HG03108 (cell line): ENCODE measurements around the gene ANKRD42.
A peak's percentile ranks its signal among the peaks of the same experiment; 100 is the strongest.

Source experiments
- ATAC-seq: cut with Tn5 transposase; IDR thresholded peaks from one replicate; pipeline ENCODE4 v1.9.1; 2021; ENCODE audit warnings: moderate library complexity; ENCODE audit not compliant: unreplicated experiment

The ANKRD42 gene

GRCh38 chr11:83193315-83194280 is at the start of gene ANKRD42:
Gene ANKRD42, plus strand, starts transcription at chr11:83193712. Its CDS starts 959 bp downstream, at chr11:83194671.
- peak; percentile 92 for ATAC-seq

GRCh38 chr11:83147895-83148294 is 45.6 kb upstream of the ANKRD42 start:
- ATAC-seq, result no peak

GRCh38 chr11:83150450-83150849 is 43.1 kb upstream of the ANKRD42 start:
- ATAC-seq, result no peak

GRCh38 chr11:83151274-83151977 is 42.1 kb upstream of the ANKRD42 start:
- ATAC-seq, result no peak

- ATAC-seq, result no peak
These were observed 41.2 kb upstream of the ANKRD42 start for GRCh38 chr11:83152264-83152663.

GRCh38 chr11:83153764-83154163 is 39.7 kb upstream of the ANKRD42 start:
- no peak for ATAC-seq

- peak; percentile 91 for ATAC-seq
These were observed 37.1 kb upstream of the ANKRD42 start for GRCh38 chr11:83156144-83156995.

- ATAC-seq, result peak; percentile 0
These were observed 36.4 kb upstream of the ANKRD42 start, which contains the start of gene PCF11 for GRCh38 chr11:83156996-83157593. Gene PCF11, plus strand, starts transcription at chr11:83157131. Its CDS starts 309 bp downstream, at chr11:83157440.

GRCh38 chr11:83157594-83158356 is 35.7 kb upstream of the ANKRD42 start:
- ATAC-seq, result no peak

GRCh38 chr11:83158357-83158786 is 35.1 kb upstream of the ANKRD42 start:
- ATAC-seq, result no peak

GRCh38 chr11:83158965-83159901 is 34.3 kb upstream of the ANKRD42 start:
- ATAC-seq, result no peak

- ATAC-seq, result no peak
These were observed 33.3 kb upstream of the ANKRD42 start for GRCh38 chr11:83159902-83160865.

GRCh38 chr11:83161610-83162199 is 31.8 kb upstream of the ANKRD42 start:
- no peak for ATAC-seq

GRCh38 chr11:83162377-83162776 is 31.1 kb upstream of the ANKRD42 start:
- peak; percentile 46 for ATAC-seq

GRCh38 chr11:83166193-83166866 is 27.2 kb upstream of the ANKRD42 start:
- no peak for ATAC-seq

- no peak for ATAC-seq
These were observed 24.8 kb upstream of the ANKRD42 start for GRCh38 chr11:83168756-83169155.
